A204.1 (cell line): ENCODE measurements around the gene TRPC4AP.

Source experiments
- FAIRE-seq: peaks from 2 replicates; lab custom pipeline; 2012; peaks lifted over from hg19 to GRCh38; lab: Jason Lieb, UNC

Gene TRPC4AP

DNA sequence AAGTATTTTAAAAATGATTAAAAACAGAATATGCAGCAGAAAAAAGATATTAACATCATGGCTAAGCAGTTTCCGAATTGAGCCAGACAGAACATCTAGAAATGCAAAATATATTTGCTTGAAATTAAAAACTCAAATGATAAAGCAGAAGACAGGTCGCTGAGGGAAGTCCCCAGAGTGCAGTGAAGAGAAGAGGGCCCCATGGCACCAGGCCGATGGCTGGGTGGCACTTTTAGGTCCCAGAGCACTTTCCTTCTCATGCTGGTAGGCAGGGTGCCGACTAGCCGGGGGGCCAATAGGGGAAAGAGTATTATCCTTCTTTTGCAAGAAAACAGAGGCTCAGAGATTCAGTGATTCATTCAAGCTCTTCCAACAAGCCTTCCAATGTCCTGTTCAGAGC lies 78.1 kb downstream of the TRPC4AP start:
- no peak for FAIRE-seq

DNA sequence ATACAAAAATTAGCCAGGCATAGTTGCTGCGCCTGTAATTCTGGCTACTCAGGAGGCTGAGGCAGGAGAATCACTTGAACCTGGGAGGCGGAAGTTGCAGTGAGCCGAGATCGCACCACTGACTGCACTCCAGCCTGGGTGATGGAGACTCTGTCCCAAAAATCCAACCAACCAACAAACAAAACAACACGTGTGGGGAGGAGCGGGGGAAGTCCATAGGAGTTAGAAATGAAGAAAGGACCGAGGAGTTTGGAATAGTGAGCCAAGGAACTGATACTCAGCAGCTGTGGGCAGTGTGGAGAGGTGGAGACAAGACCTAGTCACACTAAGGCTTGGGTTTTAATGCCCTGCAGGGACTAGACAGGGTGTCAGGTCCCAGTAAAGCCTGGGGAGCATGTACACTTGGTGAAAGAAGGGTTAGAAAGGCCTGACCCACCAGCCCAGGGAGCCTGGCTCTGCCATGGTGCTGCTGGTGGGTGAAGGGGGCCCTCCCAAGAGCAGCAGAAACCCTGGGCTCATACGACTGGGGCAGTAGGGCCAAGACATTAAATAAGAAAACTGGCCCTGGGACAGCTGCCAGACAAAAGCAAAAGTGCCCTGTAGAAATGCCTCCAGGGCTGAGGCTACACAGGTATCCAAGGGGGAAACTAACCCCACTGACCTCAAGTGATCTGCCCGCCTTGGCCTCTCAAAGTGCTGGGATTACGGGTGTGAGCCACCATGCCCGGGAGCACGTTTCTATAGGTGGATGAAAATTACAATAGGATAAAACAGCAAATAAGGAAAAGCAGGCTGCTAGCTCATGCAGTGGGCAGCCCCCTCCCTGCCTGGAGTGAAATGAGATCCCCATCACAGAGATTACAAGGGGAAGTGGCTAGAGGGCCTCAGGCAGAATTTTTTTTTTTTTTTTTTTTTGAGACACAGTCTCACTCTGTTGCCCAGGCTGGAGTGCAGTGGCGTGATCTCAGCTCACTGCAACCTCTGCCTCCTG lies 78.9 kb downstream of the TRPC4AP start:
- FAIRE-seq = no peak

DNA sequence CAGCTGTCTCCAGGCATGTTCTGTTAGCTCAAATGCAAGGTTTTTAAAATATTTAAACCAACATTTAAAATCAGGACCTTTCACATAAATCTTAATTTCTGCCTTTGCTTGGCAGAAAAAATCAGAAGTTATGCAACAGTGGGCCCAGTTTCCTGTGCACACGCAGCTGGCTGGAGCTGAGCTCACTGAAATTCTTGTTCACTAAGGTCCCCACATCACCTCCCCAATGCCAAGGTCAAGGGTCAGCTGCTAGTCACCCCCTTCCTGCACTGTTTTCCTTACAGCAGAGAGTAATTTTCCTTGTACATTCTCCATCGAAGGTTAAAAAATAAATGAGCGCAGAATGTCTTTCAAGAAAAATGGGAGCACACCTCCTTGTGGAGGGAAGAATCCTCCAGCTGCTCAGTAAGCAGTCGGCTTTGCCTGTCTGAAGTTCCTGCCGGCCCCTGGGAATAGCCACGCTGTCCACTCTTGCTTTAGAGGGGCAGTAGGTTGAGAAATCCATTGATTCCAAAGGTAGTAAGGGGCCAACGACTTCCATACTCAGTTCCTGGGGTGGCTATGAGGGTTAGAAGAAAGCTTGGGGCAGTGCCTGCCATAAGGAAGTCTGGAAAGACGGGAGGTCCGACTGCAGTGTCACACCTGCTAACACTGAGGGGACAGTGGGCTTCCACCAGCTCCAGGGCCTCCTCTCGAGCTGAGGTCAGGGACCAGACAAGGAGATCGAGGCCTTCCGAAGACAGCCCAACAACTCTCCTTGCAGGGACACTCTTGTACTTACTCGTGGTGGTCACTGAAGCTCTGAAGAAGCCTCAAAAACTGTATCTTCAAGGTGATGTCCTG lies 80.2 kb downstream of the TRPC4AP start:
- FAIRE-seq = no peak

DNA sequence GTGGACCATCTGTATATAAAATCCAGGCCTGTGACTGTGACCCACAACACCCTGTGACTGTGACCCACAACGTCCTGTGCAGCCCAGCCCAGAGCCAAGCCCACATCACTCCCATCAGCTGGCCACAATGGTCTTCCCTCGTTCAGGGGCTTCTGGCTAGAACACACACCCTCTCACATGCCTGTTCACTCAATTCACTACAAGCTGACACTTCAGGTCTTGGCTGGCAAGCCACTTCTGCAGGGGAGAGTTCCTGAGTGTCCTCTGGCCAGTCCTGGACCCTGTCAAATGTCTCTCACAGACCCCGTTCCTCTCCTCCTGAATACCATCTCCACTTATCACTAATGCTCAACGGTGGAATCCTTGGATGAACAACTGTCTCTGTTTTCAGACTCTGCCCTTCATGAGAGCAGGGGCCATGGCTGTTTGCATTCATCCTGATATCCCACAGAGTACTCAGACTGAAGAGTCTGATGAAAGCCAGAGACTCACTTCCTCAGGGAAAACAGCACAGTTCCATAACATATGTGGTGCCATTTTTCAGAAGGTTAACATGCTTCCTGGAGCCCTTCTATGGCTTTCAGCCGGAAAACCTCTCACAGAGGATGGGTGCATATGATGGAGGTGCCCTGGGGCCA lies 80.9 kb downstream of the TRPC4AP start:
- FAIRE-seq = no peak

DNA sequence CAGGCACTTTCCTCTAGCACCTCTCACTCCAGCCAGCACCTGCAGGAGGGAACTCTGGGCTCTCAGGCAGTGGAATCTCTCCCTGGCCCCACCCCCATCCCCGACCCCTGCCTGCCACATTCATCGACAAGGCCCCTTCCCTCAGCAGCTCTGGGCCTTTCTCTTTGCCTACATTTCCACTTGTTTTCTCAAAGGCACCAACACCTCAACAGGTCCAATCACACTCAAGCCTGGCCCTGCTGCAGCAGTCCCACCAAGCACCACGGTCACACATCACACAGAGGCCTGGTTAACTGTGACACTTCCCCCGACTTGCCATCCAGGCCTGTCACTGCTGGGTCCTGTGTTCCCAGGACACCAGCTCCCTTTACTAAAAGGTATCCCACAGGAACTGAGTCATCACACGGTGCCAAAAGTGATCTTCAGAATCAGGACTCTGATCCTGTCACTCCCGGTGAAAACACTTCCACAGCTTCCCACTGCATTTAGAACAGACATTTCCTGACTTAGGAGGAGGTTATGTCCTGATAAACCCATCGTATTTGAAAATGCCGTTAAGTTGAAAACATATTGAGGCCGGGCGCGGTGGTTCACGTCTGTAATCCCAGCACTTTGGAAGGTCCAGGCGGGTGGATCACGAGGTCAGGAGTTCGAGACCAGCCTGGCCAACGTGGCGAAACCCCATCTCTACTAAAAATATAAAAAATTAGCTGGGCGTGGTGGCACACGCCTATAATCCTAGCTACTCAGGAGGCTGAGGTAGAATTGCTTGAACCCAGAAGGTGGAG lies 82.0 kb downstream of the TRPC4AP start:
- no peak for FAIRE-seq

DNA sequence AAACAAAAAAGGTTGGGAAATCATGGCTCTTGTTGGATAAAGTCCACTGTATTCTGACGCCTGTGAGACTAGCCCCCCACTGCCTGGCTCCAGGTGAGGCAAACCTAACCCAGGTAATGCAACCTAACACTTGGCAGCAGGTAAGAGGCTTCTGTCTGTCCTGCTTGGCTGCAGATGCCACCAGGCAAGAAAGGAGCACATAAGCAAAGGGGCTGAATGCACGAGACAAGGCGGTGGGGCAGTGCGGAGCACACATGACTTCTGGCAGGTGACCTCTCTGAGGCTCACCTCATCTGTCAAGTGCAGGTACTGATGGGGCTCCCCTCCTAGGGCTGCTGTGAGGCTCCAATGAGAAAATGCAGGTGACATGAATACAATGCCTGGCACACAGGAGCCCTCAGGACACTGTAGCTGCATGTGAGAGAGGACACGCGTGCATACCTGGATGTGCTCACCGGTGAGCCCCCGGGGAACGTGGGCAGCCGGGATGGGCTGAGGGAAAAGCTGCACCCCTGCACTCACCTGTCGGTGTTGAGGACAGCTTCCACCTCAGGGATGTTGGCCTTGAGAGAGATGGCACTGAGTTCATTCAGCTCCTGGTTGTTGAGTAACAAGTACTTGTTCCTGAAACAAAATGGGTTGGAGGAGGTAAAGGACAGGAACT lies 82.8 kb downstream of the TRPC4AP start:
- FAIRE-seq = no peak

DNA sequence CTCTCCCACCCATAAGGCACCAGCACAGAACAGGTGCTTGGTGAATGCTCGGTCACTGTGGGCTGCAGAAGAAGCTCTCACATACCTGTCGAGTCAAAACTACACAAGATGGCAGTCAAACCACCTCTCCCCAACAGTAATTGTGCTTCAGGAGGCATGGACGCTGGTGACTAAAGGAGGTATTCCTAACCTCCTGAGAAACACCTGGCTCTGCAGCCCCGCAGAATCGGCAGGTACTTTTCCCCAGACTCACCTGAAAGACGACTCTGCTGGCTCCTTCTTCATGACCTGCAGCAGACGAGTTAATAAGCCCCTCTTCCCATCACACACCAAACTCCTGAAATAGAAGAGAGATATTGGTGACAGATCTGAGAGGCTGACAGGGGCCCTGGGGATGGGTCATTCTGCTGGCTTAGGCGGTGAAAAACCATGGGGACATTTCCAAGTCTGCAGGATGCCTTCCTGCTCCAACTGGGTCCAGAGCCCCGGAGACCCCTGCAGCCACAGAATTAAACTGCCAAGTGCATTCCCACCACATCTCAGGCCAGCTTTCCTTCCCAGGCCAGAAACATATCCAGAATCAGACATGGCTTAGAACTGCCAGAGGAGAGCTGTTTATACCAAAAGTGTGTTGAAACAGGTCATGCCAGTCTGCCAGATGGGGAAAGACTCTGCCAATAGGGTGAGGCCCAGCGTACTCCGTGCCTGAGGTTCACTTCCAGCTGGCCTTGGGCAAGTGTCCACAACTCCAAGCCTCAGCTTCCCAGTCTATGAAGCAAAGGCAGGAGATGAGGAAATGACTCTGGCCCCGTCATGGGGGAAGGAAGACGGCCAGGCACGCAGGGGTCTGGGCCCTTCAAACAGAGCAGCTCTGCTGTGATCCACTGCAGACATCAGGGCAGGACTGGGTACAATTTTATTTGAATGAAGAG lies 83.9 kb downstream of the TRPC4AP start:
- FAIRE-seq = no peak

DNA sequence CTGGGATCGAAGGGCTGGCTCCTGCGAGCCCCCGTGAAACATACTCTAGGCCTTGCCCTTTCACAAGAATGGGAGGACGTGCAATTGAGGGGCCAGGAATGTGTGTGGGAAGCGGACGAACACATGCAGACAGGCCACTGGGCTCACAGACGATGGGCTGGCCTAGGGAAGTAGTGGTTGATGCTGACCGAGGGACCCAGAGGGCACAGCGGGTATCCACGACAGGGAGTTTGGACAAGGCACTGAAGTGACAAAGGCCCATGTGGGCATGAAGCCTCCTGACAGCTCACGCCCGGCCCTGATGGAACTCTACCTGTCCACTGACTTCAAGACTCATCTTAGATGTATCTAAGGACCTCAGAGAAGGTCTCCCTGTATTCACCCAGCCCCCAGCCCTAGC lies 84.7 kb downstream of the TRPC4AP start:
- no peak for FAIRE-seq

DNA sequence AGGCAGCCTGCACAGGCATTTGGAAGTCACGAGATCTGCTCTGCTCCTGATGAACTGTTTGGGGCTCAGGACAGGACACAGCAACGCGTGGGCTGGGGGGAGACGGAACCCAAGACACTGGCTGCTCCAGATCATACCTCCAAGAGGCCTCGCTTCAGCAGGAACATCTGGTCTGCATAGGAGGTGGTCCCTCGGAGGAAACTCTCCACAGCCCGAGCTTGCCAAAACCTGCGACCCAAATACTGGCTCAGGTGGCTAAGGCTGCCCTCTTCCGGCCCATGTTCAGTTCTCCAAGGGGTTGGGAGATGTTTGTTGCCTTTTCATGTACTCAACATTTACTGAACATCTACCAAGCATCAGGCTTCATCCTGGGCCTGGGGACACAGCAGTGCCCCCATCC lies 85.2 kb downstream of the TRPC4AP start:
- FAIRE-seq = no peak

DNA sequence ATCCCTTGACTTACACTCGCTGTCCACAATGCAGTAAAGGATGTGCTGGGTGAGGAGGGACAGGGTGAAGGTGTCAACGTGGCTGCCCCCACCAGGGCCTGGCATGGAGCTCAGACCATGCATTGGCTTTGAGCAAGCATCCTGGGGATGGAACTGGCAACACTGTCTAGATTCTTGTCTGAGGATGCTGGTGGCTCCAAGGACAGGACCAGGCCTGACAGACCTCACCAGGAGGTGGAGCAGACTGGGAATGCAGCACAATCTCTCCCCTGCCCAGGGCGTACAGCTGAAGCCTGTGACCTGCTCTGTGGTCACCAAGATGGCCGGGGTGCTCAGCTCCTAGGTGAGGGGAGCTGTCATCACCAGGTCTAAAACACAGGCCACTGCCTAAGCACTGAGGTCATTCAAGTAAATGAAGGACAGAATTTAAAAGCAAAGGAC lies 86.1 kb downstream of the TRPC4AP start:
- no peak for FAIRE-seq

DNA sequence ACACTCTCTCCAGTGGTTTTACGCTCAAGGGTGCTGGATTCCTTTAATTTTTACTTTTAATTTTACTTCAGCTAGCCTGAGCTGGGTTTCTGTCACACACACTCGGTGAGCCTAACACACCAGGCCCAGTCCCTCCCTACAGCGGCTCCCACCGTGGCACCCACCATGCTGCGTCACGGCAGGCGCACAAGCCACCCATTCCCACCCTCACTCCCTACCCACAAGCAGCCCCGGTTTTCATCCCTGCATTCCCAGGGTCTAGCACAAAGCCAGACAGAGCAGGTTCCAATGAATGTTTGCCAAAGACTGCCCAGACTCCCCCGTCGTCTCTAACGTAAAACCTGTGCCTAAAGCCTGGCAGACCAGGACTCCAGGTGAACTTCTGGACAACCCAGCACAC lies 86.6 kb downstream of the TRPC4AP start:
- FAIRE-seq = no peak

DNA sequence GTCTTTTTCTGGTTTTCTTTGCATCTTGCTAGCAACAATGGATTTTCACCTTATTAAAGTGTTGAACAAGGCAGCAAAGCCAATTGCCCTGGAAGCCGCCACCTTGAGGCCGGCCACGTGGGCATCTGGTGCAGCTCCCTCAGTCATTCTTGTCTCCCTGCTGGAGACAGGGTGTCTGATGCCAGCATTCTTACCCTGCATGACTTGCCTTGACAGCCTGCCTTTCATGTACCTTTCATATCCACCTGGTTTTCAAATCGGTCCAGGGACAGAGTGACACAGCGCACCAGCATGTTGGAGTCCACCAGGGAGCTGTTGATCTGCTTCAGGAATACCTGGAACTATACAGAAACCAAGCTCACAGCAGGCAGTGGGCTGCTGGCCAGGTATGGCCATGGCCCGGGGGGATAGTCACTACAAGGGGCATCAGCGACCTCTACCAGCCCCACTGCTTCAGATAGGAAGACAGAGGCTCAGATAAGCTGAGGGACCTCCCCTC lies 87.1 kb downstream of the TRPC4AP start:
- no peak for FAIRE-seq

DNA sequence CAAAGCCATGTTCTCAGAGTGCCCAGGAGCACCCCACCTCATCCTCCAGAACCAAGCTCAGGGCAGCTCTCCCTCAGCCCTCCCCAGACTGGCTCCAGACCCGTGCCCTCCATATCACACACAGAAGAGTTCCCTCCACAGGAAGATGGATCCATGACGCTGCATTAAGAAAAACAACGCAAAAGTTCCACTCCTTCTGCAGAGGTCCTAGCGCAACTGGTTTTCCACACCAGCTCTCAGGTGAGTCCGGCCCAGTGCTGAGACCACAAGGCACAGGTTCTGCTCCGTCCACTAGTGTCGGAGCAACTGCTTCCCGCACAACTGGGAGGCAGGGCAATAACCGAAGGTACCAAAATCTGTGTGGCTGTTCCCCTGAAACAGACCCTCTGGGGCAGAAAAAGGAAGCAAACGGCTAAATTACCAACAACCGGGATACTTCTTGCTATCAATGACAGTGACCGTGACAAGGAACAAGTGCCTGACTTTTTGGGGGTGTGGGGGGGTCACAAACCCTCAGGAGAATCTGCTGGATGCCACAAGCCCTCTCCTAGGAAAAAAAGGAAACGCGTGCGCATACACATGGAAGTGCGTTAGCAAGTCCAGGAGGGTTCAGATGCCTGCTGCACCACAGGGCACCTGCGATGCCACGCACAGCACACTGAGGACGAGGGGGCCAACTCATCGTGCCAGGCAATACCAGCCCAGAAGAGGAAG lies 87.7 kb downstream of the TRPC4AP start:
- FAIRE-seq = no peak

DNA sequence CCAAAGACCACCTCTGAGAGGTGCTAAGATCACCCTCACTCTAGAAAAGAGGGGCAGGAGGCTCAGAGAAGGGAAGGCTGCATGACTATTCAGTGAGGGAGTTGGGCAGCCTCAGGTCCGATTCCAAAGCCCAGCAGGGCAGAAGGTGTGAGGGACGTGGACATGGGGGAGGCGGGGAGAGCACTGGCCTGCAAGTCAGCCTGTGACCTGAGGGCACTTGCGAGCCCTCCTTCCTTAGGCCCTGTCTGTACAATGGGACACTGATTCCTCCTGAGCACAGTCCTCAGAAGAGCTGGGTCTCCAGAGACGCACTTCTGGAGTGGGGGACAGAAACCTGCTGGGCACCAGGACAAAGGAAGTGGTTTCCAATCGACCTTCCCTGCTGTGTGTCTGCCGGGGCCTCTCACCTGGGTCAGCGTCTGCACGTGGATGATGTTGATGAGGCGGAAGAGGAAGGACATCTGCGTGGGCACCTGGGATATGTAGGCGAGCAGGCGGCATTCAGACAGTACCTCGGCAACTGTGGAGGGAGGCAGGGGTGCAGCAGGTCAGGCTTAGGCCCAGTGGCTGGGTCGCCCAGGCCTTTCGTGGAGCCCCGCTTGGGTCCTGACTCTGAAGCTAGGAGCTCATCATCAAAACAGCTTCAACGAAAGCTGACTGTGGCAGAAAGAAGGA lies 88.4 kb downstream of the TRPC4AP start:
- FAIRE-seq = no peak

DNA sequence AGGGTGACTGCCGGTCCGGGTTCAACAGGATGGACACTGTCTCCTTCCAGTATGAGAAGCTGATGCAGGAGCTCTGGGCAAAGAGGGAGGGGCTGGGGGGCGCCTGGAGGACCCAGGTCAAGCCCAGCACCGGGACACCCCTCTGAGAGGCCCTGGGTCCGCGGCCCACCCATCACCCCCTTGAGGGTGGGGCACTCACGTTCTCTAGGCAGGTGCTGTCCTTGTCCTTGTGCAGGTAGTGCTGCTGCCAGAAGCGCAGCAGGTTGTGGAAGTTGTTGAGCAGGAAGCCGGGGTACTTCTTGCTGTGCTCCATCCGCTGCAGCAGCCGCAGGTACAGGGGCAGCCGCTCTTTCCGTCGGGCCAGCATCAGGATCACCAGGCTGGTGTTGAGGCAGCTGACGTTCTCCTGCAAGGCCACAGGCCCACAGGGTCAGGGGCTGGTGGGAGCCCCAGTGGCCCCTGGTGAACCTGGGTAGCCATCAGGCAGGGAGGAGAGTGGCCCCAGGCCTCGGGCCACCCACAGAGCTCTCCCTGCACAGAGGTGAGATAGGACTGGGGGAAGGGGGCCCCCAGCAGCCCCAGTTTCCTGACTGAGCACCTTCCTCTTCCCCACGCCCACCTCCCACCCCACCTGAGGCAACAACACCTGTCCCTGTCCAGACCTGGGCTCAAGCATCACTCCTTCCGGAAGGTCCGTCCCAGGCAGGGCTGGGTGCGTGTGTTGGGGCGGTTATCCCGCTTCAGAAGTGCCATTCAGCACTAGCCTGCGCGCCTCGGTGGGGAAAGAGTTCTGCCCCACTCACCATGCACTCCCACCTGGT lies 89.2 kb downstream of the TRPC4AP start:
- FAIRE-seq = no peak

DNA sequence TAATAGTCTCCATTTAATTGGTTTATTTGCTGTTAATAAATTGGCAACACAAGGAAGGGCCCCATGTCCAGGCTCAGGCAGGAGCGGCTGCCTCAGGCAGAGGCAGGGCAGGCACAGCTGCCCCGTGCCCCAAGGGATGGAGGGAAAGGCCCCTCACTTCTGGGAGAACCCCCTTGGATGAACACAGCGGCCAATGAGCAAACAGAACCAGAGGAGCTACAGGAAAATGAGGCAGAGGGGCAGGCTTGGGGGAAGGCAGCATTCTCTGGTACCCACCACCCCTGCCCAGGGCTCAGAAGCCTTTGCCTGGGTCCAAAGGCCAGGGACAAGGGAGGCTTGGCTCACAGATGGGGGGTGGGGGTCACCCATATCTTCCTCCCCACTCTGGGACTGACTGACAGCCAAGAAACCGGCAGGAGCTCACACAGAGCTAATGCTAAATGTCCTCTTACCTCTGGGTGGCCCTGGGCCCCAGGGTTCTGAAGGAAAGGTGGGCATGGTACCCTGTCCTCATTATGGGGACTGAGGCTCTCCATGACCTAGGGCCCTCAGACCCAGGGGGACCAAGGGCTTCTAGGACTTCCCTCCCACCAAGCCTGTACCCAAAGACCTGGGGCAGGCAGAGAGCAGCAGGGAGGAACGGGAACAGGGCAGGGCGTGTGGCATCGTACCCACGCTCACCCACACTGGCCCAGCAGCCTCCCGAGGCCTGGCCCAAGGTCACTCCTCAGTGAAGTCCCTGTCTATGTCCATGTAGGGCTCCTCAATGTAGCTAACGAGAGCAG lies 90.0 kb downstream of the TRPC4AP start:
- no peak for FAIRE-seq
